K562 (cell line): ENCODE data around the gene DMAC2L. TPM values are rescaled to one million over a fixed set of nuclear protein-coding genes. Genes with fewer than 3 reads are reported as not detected.

Experiments used
- ATAC-seq: fragments of 200-7000 bp; cut with Tn5 transposase; 3 replicates; pipeline ENCODE4 v1.9.1; 2020; ENCODE audit warnings: moderate library complexity
- BruUV-seq: library from RNA; stranded (reverse); fragments of 400-500 nt; replicated peaks from 2 replicates; lab custom pipeline; 2021; lab: Mats Ljungman, UMichigan
- CTCF ChIA-PET: fragments of 300-600 bp; formaldehyde crosslinking; extraction: SDS; loops from one replicate; lab custom pipeline; 2021; ENCODE audit warnings: low intra/inter-chr PET ratio; lab: Yijun Ruan, JAX
- POLR2A ChIA-PET: fragments of 300-600, 350-650 bp; sonication (Branson Sonifier 250); formaldehyde crosslinking; extraction: SDS; loops from one replicate; lab custom pipeline; 2021; ENCODE audit warnings: antibody characterized with exemption, inconsistent platforms; lab: Yijun Ruan, JAX
- DNase-seq, 4 experiments: peaks; one replicate each; pipeline versions ENCODE4 v3.0.0 to v3.0.0-alpha.2; 2011 to 2018; ENCODE audit warnings: low spot score in 3 of 4, mixed read lengths in 3 of 4; ENCODE audit errors: extremely low read depth in 1 of 4
- FAIRE-seq: peaks from 2 replicates; lab custom pipeline; 2011; peaks lifted over from hg19 to GRCh38; lab: Jason Lieb, UNC
- H2AFZ ChIP-seq: 2 replicates; pipeline ENCODE4 v1.6.0; 2011; ENCODE audit warnings: low read depth, low read length, control low read depth, inconsistent platforms
- H3K27ac ChIP-seq: fragments of 200-600 bp; 3 replicates; pipeline ENCODE4 v1.8.0; 2011; ENCODE audit warnings: low read depth, mild to moderate bottlenecking, control low read depth, inconsistent platforms, low read length, moderate library complexity, mixed read lengths; ENCODE audit errors: extremely low read depth
- H3K27me3 ChIP-seq, 2 experiments: fragments of 300-600 bp in 1 of 2; 2 replicates in 1 of 2; 3 replicates in 1 of 2; pipeline versions ENCODE4 v1.6.0 to v1.8.0; 2011; ENCODE audit warnings: inconsistent platforms in 2 of 2, low read length in 2 of 2, mild to moderate bottlenecking in 1 of 2, mixed read lengths in 1 of 2, moderate library complexity in 1 of 2; ENCODE audit not compliant: control insufficient read depth in 2 of 2, insufficient read depth in 2 of 2
- H3K36me3 ChIP-seq: fragments of 300-600 bp; 3 replicates; pipeline ENCODE4 v1.8.0; 2011; ENCODE audit warnings: mild to moderate bottlenecking, low read length, inconsistent platforms; ENCODE audit not compliant: control insufficient read depth, insufficient read depth
- H3K4me1 ChIP-seq, 2 experiments: fragments of 200-600 bp in 1 of 2; replicated peaks in 1 of 2; 2 replicates in 1 of 2; 3 replicates in 1 of 2; pipeline versions ENCODE4 v1.5.1 to v1.8.0; 2011; ENCODE audit warnings: inconsistent platforms in 2 of 2, low read length in 2 of 2, mild to moderate bottlenecking in 1 of 2, mixed read lengths in 1 of 2, moderate library complexity in 1 of 2; ENCODE audit not compliant: control insufficient read depth in 2 of 2, insufficient read depth in 2 of 2
- H3K4me2 ChIP-seq: 2 replicates; pipeline ENCODE4 v1.6.1; 2011; ENCODE audit warnings: low read length, control low read depth, inconsistent platforms, mixed read lengths; ENCODE audit not compliant: insufficient read depth
- H3K4me3 ChIP-seq: fragments of 200-600 bp; sonication (generic), shearing (Covaris generic); 2 replicates; pipeline ENCODE4 v1.5.1; 2016; ENCODE audit warnings: control low read depth, inconsistent platforms
- H3K79me2 ChIP-seq: fragments of 200-600 bp; 3 replicates; pipeline ENCODE4 v1.8.0; 2011; ENCODE audit warnings: low read length, inconsistent platforms; ENCODE audit not compliant: control insufficient read depth, insufficient read depth
- H3K9ac ChIP-seq, 2 experiments: 2 replicates each; pipeline versions ENCODE4 v1.6.0 to v1.6.1; 2011; ENCODE audit warnings: low read depth in 2 of 2, low read length in 2 of 2, control low read depth in 1 of 2, inconsistent platforms in 1 of 2, mild to moderate bottlenecking in 1 of 2, mixed read lengths in 1 of 2; ENCODE audit not compliant: insufficient read depth in 1 of 2
- H3K9me1 ChIP-seq: one replicate; pipeline ENCODE4 v1.6.0; 2011; ENCODE audit warnings: inconsistent platforms, mild to moderate bottlenecking, low read length, moderate library complexity; ENCODE audit not compliant: control insufficient read depth, insufficient read depth
- H3K9me3 ChIP-seq: replicated peaks from 2 replicates; pipeline ENCODE4 v1.5.1; 2011; ENCODE audit warnings: low read depth, low read length, inconsistent platforms; ENCODE audit not compliant: control insufficient read depth, insufficient read depth
- H4K20me1 ChIP-seq: replicated peaks from 2 replicates; pipeline ENCODE4 v1.6.1; 2011; ENCODE audit warnings: low read length, inconsistent platforms, mixed read lengths; ENCODE audit not compliant: control insufficient read depth, insufficient read depth
- CCAR2 ChIP-seq: fragments of 200-400 bp; formaldehyde crosslinking; IDR thresholded peaks from 2 replicates; pipeline ENCODE4 v1.6.1; 2017; ENCODE audit warnings: mild to moderate bottlenecking, low read depth, low read length
- CREM ChIP-seq: IDR thresholded peaks from 2 replicates; pipeline ENCODE4 v1.6.1; 2014; ENCODE audit warnings: antibody characterized with exemption, low read depth
- CSDE1 ChIP-seq, 2 experiments: fragments of 450-650 bp; IDR thresholded peaks; 2 replicates each; pipeline ENCODE4 v1.6.1; 2016; ENCODE audit warnings: mild to moderate bottlenecking in 1 of 2
- EGR1 ChIP-seq: fragments of 450-650 bp; conservative IDR thresholded peaks from 2 replicates; pipeline ENCODE4 v1.6.1; 2017; ENCODE audit warnings: mild to moderate bottlenecking
- FOXJ2 ChIP-seq: fragments of 200-800 bp; sonication (Bioruptor generic); IDR thresholded peaks from 2 replicates; pipeline ENCODE4 v1.6.1; 2016; ENCODE audit warnings: missing genetic modification characterization, missing compliant biosample characterization
- HCFC1 ChIP-seq: IDR thresholded peaks from 2 replicates; pipeline ENCODE4 v1.6.1; 2012; ENCODE audit warnings: low read depth, low read length, improper control_type of control experiment
- MYBL2 ChIP-seq, 2 experiments: fragments of 450-650 bp in 1 of 2; sonication (generic) in 1 of 2; formaldehyde crosslinking in 1 of 2; IDR thresholded peaks; 2 replicates each; pipeline versions ENCODE4 v1.6.1 to v1.8.1; 2017 to 2022; ENCODE audit warnings: borderline replicate concordance in 1 of 2, inconsistent platforms in 1 of 2, low read depth in 1 of 2, mild to moderate bottlenecking in 1 of 2, missing genetic modification reagents in 1 of 2, moderate library complexity in 1 of 2
- NCOA6 ChIP-seq: fragments of 450-650 bp; IDR thresholded peaks from 2 replicates; pipeline ENCODE4 v1.6.1; 2017; ENCODE audit warnings: mild to moderate bottlenecking
- NEUROD1 ChIP-seq: fragments of 150-350 bp; IDR thresholded peaks from 2 replicates; pipeline ENCODE4 v1.6.1; 2014; ENCODE audit warnings: borderline replicate concordance, low read length, low read depth; ENCODE audit not compliant: partially characterized antibody
- NFYB ChIP-seq: IDR thresholded peaks from 2 replicates; pipeline ENCODE4 v1.6.1; 2011; ENCODE audit warnings: mild to moderate bottlenecking, moderate library complexity; ENCODE audit not compliant: insufficient read length; ENCODE audit errors: extremely low read depth
- NR2F6 ChIP-seq: fragments of 450-650 bp; formaldehyde crosslinking; IDR thresholded peaks from 2 replicates; pipeline ENCODE4 v1.4.0; 2020; ENCODE audit warnings: mild to moderate bottlenecking
- RCOR1 ChIP-seq, 2 experiments: IDR thresholded peaks; 2 replicates each; pipeline ENCODE4 v1.6.1; 2012; ENCODE audit warnings: low read depth in 2 of 2, low read length in 2 of 2, borderline replicate concordance in 1 of 2, improper control_type of control experiment in 1 of 2
- SMARCB1 ChIP-seq: IDR thresholded peaks from 2 replicates; pipeline ENCODE4 v1.6.1; 2011; ENCODE audit warnings: improper control_type of control experiment, low read depth; ENCODE audit not compliant: insufficient read length
- STAG1 ChIP-seq: sonication (generic); formaldehyde crosslinking; IDR thresholded peaks from 2 replicates; pipeline ENCODE4 v1.5.0; 2020; ENCODE audit warnings: missing genetic modification reagents, borderline replicate concordance
- TAF9B ChIP-seq: fragments of 450-650 bp; IDR thresholded peaks from 2 replicates; pipeline ENCODE4 v1.6.1; 2018; ENCODE audit warnings: mild to moderate bottlenecking; ENCODE audit not compliant: partially characterized antibody
- ZNF140 ChIP-seq: fragments of 250-450 bp; sonication (Bioruptor Pico); IDR thresholded peaks from 2 replicates; pipeline ENCODE4 v1.8.0; 2021; ENCODE audit warnings: moderate library complexity, mild to moderate bottlenecking, inconsistent platforms
- ZNF280A ChIP-seq: fragments of 450-650 bp; IDR thresholded peaks from 2 replicates; pipeline ENCODE4 v1.6.1; 2018; ENCODE audit warnings: mild to moderate bottlenecking, low read depth; ENCODE audit not compliant: partially characterized antibody
- ZNF41 ChIP-seq: fragments of 250-450 bp; sonication (Bioruptor Pico); conservative IDR thresholded peaks from 2 replicates; pipeline ENCODE4 v1.4.0; 2020; ENCODE audit warnings: mild to moderate bottlenecking
- ZNF764 ChIP-seq: fragments of 250-450 bp; sonication (Bioruptor Pico); IDR thresholded peaks from 2 replicates; pipeline ENCODE4 v1.4.0; 2020; ENCODE audit warnings: low read depth, mild to moderate bottlenecking, moderate library complexity
- ZNF766 ChIP-seq: fragments of 200-800 bp; sonication (Bioruptor generic); conservative IDR thresholded peaks from 2 replicates; pipeline ENCODE4 v1.6.1; 2016; ENCODE audit warnings: missing genetic modification characterization, missing compliant biosample characterization
- ZNF785 ChIP-seq: fragments of 250-450 bp; sonication (Bioruptor Pico); IDR thresholded peaks from 2 replicates; pipeline ENCODE4 v1.4.0; 2020; ENCODE audit warnings: mild to moderate bottlenecking
- WGBS: fragments of 100-300 bp; shearing (Covaris generic); methylation state at CpG from one replicate; pipeline ENCODE4 v1.1.6; 2016; ENCODE audit warnings: low coverage, mixed read lengths; ENCODE audit not compliant: insufficient coverage; ENCODE audit errors: missing lambda C conversion rate; 5-methylcytosine and 5-hydroxymethylcytosine counted together
- in situ Hi-C: fragments of 300-500 bp; cut with MboI; formaldehyde crosslinking; loops from 4 replicates; pipeline ENCODE4 v1.15.0; 2018; ENCODE audit warnings: inconsistent platforms, mixed read lengths
- intact Hi-C: fragments of 100-400 bp; cut with micrococcal nuclease; formaldehyde crosslinking; loops from 2 replicates; pipeline ENCODE4 v1.14.2; 2022
- polyA plus RNA-seq, 8 experiments: library from polyadenylated mRNA; depleted of rRNA in 4 of 8; stranded (reverse) in 5 of 8; unstranded in 3 of 8; fragments of >200 nt; fragmentation: Nextera tagmentation in 2 of 8; fragmentation: Illumina TruSeq in 1 of 8; extraction: Ambion mirVana in 2 of 8; extraction: Trizol in 1 of 8; gene quantifications; 2 replicates each; pipeline versions ENCODE4 v1.2.1 to v1.2.3, GENCODE V29; 2011 to 2014; ENCODE audit warnings: inconsistent platforms in 1 of 8, missing spikeins in 1 of 8
- total RNA-seq, 7 experiments: library from RNA; depleted of rRNA in 6 of 7; stranded (reverse); fragments of >200 nt in 6 of 7; fragmentation: Illumina TruSeq in 2 of 7; extraction: Trizol in 2 of 7; gene quantifications; 2 replicates each; pipeline versions ENCODE4 v1.2.1 to v1.2.3, GENCODE V29; 2011 to 2021; ENCODE audit warnings: low replicate concordance in 1 of 7

The DMAC2L gene
- total and polyA plus RNA-seq, 9 of the 15 experiments (the other 6 are each of a cell fraction or from before 2014, with no cell fraction given) = 4.0 to 37.2 (median 9.3) TPM

GRCh38 chr14:50321009-50321660 is 9.0 kb downstream of the DMAC2L start:
- Histone ChIP-seq H3K79me2 (peaks cover 21% of the 10 kb centered on the region), H3K4me2 (peak overlapping the region; percentile 71), H3K9ac (peak overlapping the region in 1 of 2 experiments; percentile 54; a peak in 2 of 4 replicates), H3K36me3 (peaks cover 24% of the 10 kb centered on the region; the same call in 2 of the 3 replicates), H3K4me1 (peaks cover 0 to 9% of the 10 kb centered on the region in 2 experiments; a peak in 3 of 5 replicates), H2AFZ (peak overlapping the region; percentile 84), H3K9me1 (no peaks in the 10 kb centered on the region), H3K27ac (peak overlapping the region; percentile 79), H3K9me3 (no peaks in the 10 kb centered on the region), H3K27me3 (no peaks in the 10 kb centered on the region), H4K20me1 (no peaks in the 10 kb centered on the region), H3K4me3 (0 out of 2 replicates have a peak overlapping the region, but pooled peaks have one; percentile 12)
- FAIRE-seq = peak; percentile 96
- intact Hi-C loops = loop anchor here (1.0 to 5.0 kb wide), 4 partner anchors 21 to 456 kb away; partner anchors contain the start of genes CDKL1 and MAP4K5
- DNase-seq = peak; percentile 43 to 85 (median 60)
- BruUV-seq = no TSS peak
- WGBS = 2% methylated on average over 9 of the region's 9 CpGs
- in situ Hi-C loops = loop anchor here (10.0 kb wide), 1 partner anchor 204 kb away; no protein-coding TSS in a partner anchor
- peak; percentile 96 for ATAC-seq
- POLR2A ChIA-PET = interaction anchor here (0.9 to 1.6 kb wide), 6 partner anchors 9 to 442 kb away, joined by 3 to 9 read pairs (median 3); partner anchors contain the start of genes DMAC2L, L2HGDH and MAP4K5
- CTCF ChIA-PET = interaction anchor here (0.8 to 2.2 kb wide), 3 partner anchors 68 to 453 kb away, joined by 3 to 13 read pairs (median 3); partner anchors contain the start of gene MAP4K5
- TF ChIP-seq CREM (peak; percentile 40; the same call in 1 of the 2 replicates), SMARCB1 (no peak), NEUROD1 (no peak), ZNF41 (CRISPR knock-in tag) (no peak), ZNF785 (CRISPR knock-in tag) (no peak), CSDE1 (IDR thresholded peaks at IDR 0.05) (no peak), TAF9B (peak; percentile 20), NCOA6 (no peak), ZNF280A (no peak), CCAR2 (no peak), RCOR1 (IDR thresholded peaks at IDR 0.05; ENCODE audit: borderline replicate concordance in 1 of 2, low read depth in 2 of 2, low read length in 2 of 2) (peak in 1 of 2 experiments; percentile 29; a peak in 1 of 4 replicates), ZNF140 (no peak), NFYB (no peak), HCFC1 (no peak), FOXJ2 (tag) (no peak), EGR1 (no peak), NR2F6 (no peak), MYBL2 (IDR thresholded peaks at IDR 0.05; ENCODE audit: low read depth) (peak; percentile 47; the same call in 1 of the 2 replicates), MYBL2 (CRISPR knock-in tag; IDR thresholded peaks at IDR 0.05; ENCODE audit: borderline replicate concordance) (no peak), STAG1 (no peak), ZNF764 (no peak), ZNF766 (no peak; the same call in 1 of the 2 replicates)
